Lower leg skin (tissue), 3 donors: ENCODE measurements around the gene C15orf39.
"Not testable (repeated sequence)": the region's sequence is repeated elsewhere in the genome, so short reads cannot be mapped to it uniquely, and the experiment has no call there.

Source experiments
- CTCF ChIP-seq, 3 donors: fragments of 450-650 bp; IDR thresholded peaks; one replicate each; pipeline ENCODE4 v1.5.1; 2016; ENCODE audit warnings: antibody characterized with exemption in 3 of 3, mild to moderate bottlenecking in 3 of 3, moderate library complexity in 2 of 3
- POLR2A ChIP-seq, 2 donors: fragments of 450-650 bp; IDR thresholded peaks; one replicate each; pipeline ENCODE4 v1.6.1; 2016 to 2017; ENCODE audit warnings: antibody characterized with exemption in 2 of 2, mild to moderate bottlenecking in 1 of 2, moderate library complexity in 1 of 2

DNA sequence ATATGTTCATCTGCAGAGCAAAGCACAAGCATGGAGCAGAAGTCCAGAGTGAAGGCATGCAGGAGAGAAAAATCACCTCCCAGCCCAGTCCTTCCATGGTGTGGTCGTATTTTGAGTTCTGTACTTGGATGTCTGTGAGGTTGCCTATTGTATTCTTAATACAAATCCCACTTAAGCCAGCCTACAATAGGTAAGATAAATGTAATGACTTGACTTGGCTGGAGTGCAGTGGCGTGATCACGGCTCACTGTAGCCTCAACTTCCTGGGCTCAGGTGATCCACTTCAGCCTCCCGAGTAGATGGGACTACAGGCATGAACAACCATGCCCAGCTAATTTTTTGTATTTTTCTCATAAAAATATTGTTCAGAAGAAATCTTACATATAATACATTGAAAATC lies 49.7 kb downstream of the C15orf39 start:
- not testable (repeated sequence) for TF ChIP-seq CTCF, POLR2A (IDR thresholded peaks at IDR 0.05)
